Stomach smooth muscle (tissue), 2 donors: ENCODE data around the gene GASK1B.

Source experiments
- H3K27ac ChIP-seq: one replicate; pipeline ENCODE4 v1.7.0; 2013; ENCODE audit warnings: mild to moderate bottlenecking, low read length, inconsistent platforms
- H3K27me3 ChIP-seq, 2 donors: one replicate each; pipeline ENCODE4 v1.7.0; 2013; ENCODE audit warnings: low read length in 2 of 2; ENCODE audit not compliant: insufficient read depth in 2 of 2, control insufficient read depth in 1 of 2
- H3K36me3 ChIP-seq, 2 donors: one replicate each; pipeline ENCODE4 v1.7.0; 2013; ENCODE audit warnings: low read length in 2 of 2; ENCODE audit not compliant: control insufficient read depth in 2 of 2, insufficient read depth in 2 of 2
- H3K4me1 ChIP-seq: one replicate; pipeline ENCODE4 v1.7.0; 2013; ENCODE audit warnings: low read length; ENCODE audit not compliant: control insufficient read depth, insufficient read depth
- H3K4me3 ChIP-seq, 2 donors: one replicate each; pipeline ENCODE4 v1.7.0; 2013; ENCODE audit warnings: low read length in 2 of 2
- H3K9ac ChIP-seq, 2 donors: one replicate each; pipeline ENCODE4 v1.7.0; 2013; ENCODE audit warnings: low read length in 2 of 2, mild to moderate bottlenecking in 1 of 2
- H3K9me3 ChIP-seq, 2 donors: one replicate each; pipeline ENCODE4 v1.7.0; 2013; ENCODE audit warnings: low read length in 2 of 2; ENCODE audit not compliant: control insufficient read depth in 2 of 2
- donor health status: healthy.
- donor health status: Pancreatic carcinoma.

GASK1B gene

GRCh38 chr4:158182736-158183135 lies 9.9 kb upstream of the GASK1B start:
- Histone ChIP-seq H3K36me3 (no peaks in the 10 kb centered on the region), H3K4me3 (no peak overlapping the region), H3K27me3 (no peaks in the 10 kb centered on the region), H3K9me3 (no peaks in the 10 kb centered on the region), H3K4me1 (no peaks in the 10 kb centered on the region), H3K9ac (no peak overlapping the region), H3K27ac (no peak overlapping the region)

- Histone ChIP-seq H3K4me1 (no peaks in the 10 kb centered on the region), H3K27ac (no peak overlapping the region), H3K4me3 (no peak overlapping the region), H3K27me3 (no peaks in the 10 kb centered on the region), H3K9me3 (no peaks in the 10 kb centered on the region), H3K36me3 (no peaks in the 10 kb centered on the region), H3K9ac (no peak overlapping the region)
These were observed 9.1 kb upstream of the GASK1B start for GRCh38 chr4:158181906-158182305.

- H3K4me3 ChIP-seq, result no peak overlapping the region
- H3K9ac ChIP-seq, result no peak overlapping the region
- no peaks in the 10 kb centered on the region for H3K36me3 ChIP-seq
- H3K27me3 ChIP-seq, result no peaks in the 10 kb centered on the region
- H3K4me1 ChIP-seq, result no peaks in the 10 kb centered on the region
- no peak overlapping the region for H3K27ac ChIP-seq
- H3K9me3 ChIP-seq, result no peaks in the 10 kb centered on the region
These were observed 6.6 kb upstream of the GASK1B start for GRCh38 chr4:158179465-158179864.

- no peak overlapping the region for H3K4me3 ChIP-seq
These were observed 4.0 kb upstream of the GASK1B start for GRCh38 chr4:158176776-158177175.

GRCh38 chr4:158176108-158176507 lies 3.3 kb upstream of the GASK1B start:
- no peak overlapping the region for H3K9ac ChIP-seq
- no peaks in the 10 kb centered on the region for H3K9me3 ChIP-seq
- H3K4me3 ChIP-seq, result no peak overlapping the region
- no peak overlapping the region for H3K27ac ChIP-seq
- H3K4me1 ChIP-seq, result peaks cover 16% of the 10 kb centered on the region
- no peaks in the 10 kb centered on the region for H3K36me3 ChIP-seq
- H3K27me3 ChIP-seq, result no peaks in the 10 kb centered on the region

More at GRCh38 chr4:158176776-158177175, 4.0 kb upstream of the GASK1B start:
- H3K4me1 ChIP-seq, result peaks cover 14% of the 10 kb centered on the region
- H3K9me3 ChIP-seq, result no peaks in the 10 kb centered on the region
- H3K9ac ChIP-seq, result no peak overlapping the region
- no peaks in the 10 kb centered on the region for H3K36me3 ChIP-seq
- no peak overlapping the region for H3K27ac ChIP-seq
- H3K27me3 ChIP-seq, result no peaks in the 10 kb centered on the region

- H3K36me3 ChIP-seq, result no peaks in the 10 kb centered on the region
These were observed 1.9 kb downstream of the GASK1B start for GRCh38 chr4:158170691-158171561.

GRCh38 chr4:158169931-158170690 lies 2.7 kb downstream of the GASK1B start:
- H3K9me3 ChIP-seq, result no peaks in the 10 kb centered on the region
- no peaks in the 10 kb centered on the region for H3K36me3 ChIP-seq
- H3K9ac ChIP-seq, result peak overlapping the region; percentile 48 to 59
- H3K27me3 ChIP-seq, result no peaks in the 10 kb centered on the region
- peak overlapping the region; percentile 42 for H3K27ac ChIP-seq
- H3K4me1 ChIP-seq, result peaks cover 20% of the 10 kb centered on the region
- H3K4me3 ChIP-seq, result peak overlapping the region; percentile 71 to 76

More at GRCh38 chr4:158170691-158171561, 1.9 kb downstream of the GASK1B start:
- peaks cover 20% of the 10 kb centered on the region for H3K4me1 ChIP-seq
- H3K4me3 ChIP-seq, result peak overlapping the region; percentile 71 to 76
- H3K27ac ChIP-seq, result peak overlapping the region; percentile 42
- H3K27me3 ChIP-seq, result no peaks in the 10 kb centered on the region
- H3K9me3 ChIP-seq, result no peaks in the 10 kb centered on the region
- H3K9ac ChIP-seq, result peak overlapping the region; percentile 22 to 59

GRCh38 chr4:158169506-158169905 lies 3.3 kb downstream of the GASK1B start:
- no peaks in the 10 kb centered on the region for H3K36me3 ChIP-seq
- peak overlapping the region; percentile 48 to 59 for H3K9ac ChIP-seq
- peak overlapping the region; percentile 71 to 76 for H3K4me3 ChIP-seq
- H3K27ac ChIP-seq, result peak overlapping the region; percentile 42
- H3K4me1 ChIP-seq, result peaks cover 20% of the 10 kb centered on the region
- no peaks in the 10 kb centered on the region for H3K27me3 ChIP-seq
- H3K9me3 ChIP-seq, result no peaks in the 10 kb centered on the region

- H3K4me1 ChIP-seq, result peaks cover 18% of the 10 kb centered on the region
- no peaks in the 10 kb centered on the region for H3K9me3 ChIP-seq
- H3K4me3 ChIP-seq, result peak overlapping the region; percentile 71 to 76
- no peak overlapping the region for H3K27ac ChIP-seq
- no peaks in the 10 kb centered on the region for H3K27me3 ChIP-seq
- peak overlapping the region; percentile 13 to 14 for H3K9ac ChIP-seq
- no peaks in the 10 kb centered on the region for H3K36me3 ChIP-seq
These were observed 4.2 kb downstream of the GASK1B start for GRCh38 chr4:158168606-158169005.

- Histone ChIP-seq H3K27me3 (no peaks in the 10 kb centered on the region), H3K27ac (no peak overlapping the region), H3K9ac (no peak overlapping the region), H3K9me3 (no peaks in the 10 kb centered on the region), H3K4me1 (peaks cover 12% of the 10 kb centered on the region), H3K36me3 (no peaks in the 10 kb centered on the region), H3K4me3 (no peak overlapping the region)
These were observed 6.1 kb downstream of the GASK1B start for GRCh38 chr4:158166701-158167100.
